ENCODE data around the gene NOL7. TPM values are rescaled to one million over a fixed set of nuclear protein-coding genes. Genes with fewer than 3 reads are reported as not detected.

Gene NOL7
- total and polyA plus RNA-seq, 2 of the 4 experiments (the other 2 are of a cell fraction) = 21.3 to 34.5 TPM

DNA sequence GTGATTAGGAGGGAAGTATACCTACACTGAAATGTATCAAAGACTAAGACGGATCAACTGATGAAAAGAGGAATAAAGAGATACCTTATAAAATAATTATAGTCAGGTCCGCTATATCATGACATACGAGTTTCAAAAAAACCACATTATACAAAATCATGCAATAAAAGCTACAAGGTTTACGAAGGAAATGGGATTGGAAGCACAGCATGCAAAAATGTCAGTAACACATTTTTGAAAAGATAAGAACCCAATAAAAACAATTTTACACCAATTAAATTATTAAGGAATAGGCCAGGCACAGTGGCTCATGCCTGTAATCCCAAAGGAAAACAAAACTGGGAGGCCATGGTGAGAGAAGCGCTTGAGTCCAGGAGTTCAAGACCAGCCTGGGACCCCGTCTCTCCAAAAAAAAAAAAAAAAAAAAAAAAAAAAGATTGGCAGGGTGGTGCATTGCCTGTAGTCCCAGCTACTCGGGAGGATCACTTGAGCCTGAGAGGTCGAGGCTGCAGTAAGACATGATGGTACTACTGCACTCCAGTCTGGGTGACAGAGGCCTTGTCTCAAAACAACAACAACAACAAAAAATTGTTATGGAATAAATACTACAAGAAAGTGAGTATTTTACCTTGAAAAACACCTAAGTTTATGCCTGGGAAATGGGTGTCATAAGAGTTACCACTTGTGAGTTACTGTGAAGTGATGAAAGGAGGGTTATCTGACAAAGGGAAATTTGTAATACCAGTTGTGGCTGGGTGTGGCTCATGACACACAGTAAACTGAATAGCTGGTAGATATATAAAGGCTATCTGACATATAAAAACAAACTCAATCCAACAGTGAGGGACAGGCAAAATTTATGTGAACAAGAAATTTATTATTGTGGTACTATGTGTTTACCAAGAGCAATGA lies 51.3 kb downstream of the NOL7 start:
- Histone ChIP-seq H4K20me1 (ENCODE audit: insufficient read depth, low read length) (peaks cover 50% of the 10 kb centered on the region), H4K91ac (ENCODE audit: insufficient read depth, low read depth, low read length) (no peak overlapping the region), H2AK5ac (ENCODE audit: low read depth, low read length) (no peak overlapping the region), H2BK20ac (ENCODE audit: low read depth, low read length) (no peak overlapping the region), H3K4ac (ENCODE audit: low read depth, low read length) (no peak overlapping the region; the same call in 1 of the 2 replicates), H3K4me1 (ENCODE audit: control insufficient read depth, insufficient read depth, low read length) (peaks cover 3% of the 10 kb centered on the region; the same call in 1 of the 2 replicates), H3K27ac (ENCODE audit: insufficient read depth, low read length) (no peak overlapping the region), H3K9me1 (ENCODE audit: insufficient read depth, low read length) (no peaks in the 10 kb centered on the region; the same call in 1 of the 2 replicates), H3K9me3 (ENCODE audit: control insufficient read depth, insufficient read depth, low read length) (no peaks in the 10 kb centered on the region), H3K56ac (ENCODE audit: extremely low read depth, insufficient read depth, low read length) (no peak overlapping the region), H3K27me3 (ENCODE audit: control insufficient read depth, insufficient read depth, low read length) (no peaks in the 10 kb centered on the region), H3K9ac (ENCODE audit: low read depth, low read length) (no peak overlapping the region), H3K14ac (replicated peaks; ENCODE audit: low read depth, low read length) (no peak overlapping the region), H3K36me3 (ENCODE audit: control insufficient read depth, insufficient read depth, low read length) (no peaks in the 10 kb centered on the region), H3K79me1 (ENCODE audit: low read depth in 1 of 2, low read length in 2 of 2) (peaks cover 21 to 59% of the 10 kb centered on the region in 2 experiments), H3K18ac (ENCODE audit: low read depth, low read length) (no peak overlapping the region), H2BK15ac (ENCODE audit: low read depth, low read length) (no peak overlapping the region), H3K4me3 (ENCODE audit: insufficient read depth, low read depth, low read length) (no peak overlapping the region), H2AFZ (replicated peaks; ENCODE audit: low read length, poor library complexity) (no peak overlapping the region), H2BK120ac (ENCODE audit: low read depth, low read length) (no peak overlapping the region), H4K5ac (ENCODE audit: low read depth, low read length) (no peak overlapping the region), H3K4me2 (ENCODE audit: low read depth, low read length) (no peak overlapping the region), H3K23ac (ENCODE audit: low read depth, low read length) (no peak overlapping the region), H2AK9ac (replicated peaks; ENCODE audit: low read depth, low read length, poor library complexity) (no peak overlapping the region), H4K8ac (ENCODE audit: low read depth in 2 of 2, low read length in 2 of 2) (no peak overlapping the region), H2BK5ac (ENCODE audit: low read depth, low read length, poor library complexity, severe bottlenecking) (no peak overlapping the region)
- no CpG with 5 or more reads among the region's 8 CpGs for WGBS, 2 experiments (ENCODE audit: extremely low coverage in 2 of 2, insufficient read length in 1 of 2)
- ChIA-PET POLR2A (ENCODE audit: unreplicated experiment) (no interaction called here), CTCF (no interaction called here)
- dilution Hi-C loops (cut with HindIII; ENCODE audit: low sequenced_read_pairs, unreplicated experiment) = no loop called here
- TF ChIP-seq POLR2A (IDR thresholded peaks at IDR 0.05; ENCODE audit: low read depth, low read length) (no peak), NFE2L2 (IDR thresholded peaks at IDR 0.05; ENCODE audit: low read depth, low read length) (no peak), BHLHE40 (IDR thresholded peaks at IDR 0.05; ENCODE audit: low read depth, low read length) (no peak), CHD1 (IDR thresholded peaks at IDR 0.05; ENCODE audit: low read depth, low read length) (no peak)
- TF ChIP-seq, protein P1, sequence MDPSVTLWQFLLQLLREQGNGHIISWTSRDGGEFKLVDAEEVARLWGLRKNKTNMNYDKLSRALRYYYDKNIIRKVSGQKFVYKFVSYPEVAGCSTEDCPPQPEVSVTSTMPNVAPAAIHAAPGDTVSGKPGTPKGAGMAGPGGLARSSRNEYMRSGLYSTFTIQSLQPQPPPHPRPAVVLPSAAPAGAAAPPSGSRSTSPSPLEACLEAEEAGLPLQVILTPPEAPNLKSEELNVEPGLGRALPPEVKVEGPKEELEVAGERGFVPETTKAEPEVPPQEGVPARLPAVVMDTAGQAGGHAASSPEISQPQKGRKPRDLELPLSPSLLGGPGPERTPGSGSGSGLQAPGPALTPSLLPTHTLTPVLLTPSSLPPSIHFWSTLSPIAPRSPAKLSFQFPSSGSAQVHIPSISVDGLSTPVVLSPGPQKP (IDR thresholded peaks at IDR 0.05; ENCODE audit: borderline replicate concordance, low read depth, low read length) = no peak
- TF ChIP-seq, protein P2, sequence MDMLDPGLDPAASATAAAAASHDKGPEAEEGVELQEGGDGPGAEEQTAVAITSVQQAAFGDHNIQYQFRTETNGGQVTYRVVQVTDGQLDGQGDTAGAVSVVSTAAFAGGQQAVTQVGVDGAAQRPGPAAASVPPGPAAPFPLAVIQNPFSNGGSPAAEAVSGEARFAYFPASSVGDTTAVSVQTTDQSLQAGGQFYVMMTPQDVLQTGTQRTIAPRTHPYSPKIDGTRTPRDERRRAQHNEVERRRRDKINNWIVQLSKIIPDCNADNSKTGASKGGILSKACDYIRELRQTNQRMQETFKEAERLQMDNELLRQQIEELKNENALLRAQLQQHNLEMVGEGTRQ (IDR thresholded peaks at IDR 0.05; ENCODE audit: low read depth, low read length) = no peak
- TF ChIP-seq, protein P3, sequence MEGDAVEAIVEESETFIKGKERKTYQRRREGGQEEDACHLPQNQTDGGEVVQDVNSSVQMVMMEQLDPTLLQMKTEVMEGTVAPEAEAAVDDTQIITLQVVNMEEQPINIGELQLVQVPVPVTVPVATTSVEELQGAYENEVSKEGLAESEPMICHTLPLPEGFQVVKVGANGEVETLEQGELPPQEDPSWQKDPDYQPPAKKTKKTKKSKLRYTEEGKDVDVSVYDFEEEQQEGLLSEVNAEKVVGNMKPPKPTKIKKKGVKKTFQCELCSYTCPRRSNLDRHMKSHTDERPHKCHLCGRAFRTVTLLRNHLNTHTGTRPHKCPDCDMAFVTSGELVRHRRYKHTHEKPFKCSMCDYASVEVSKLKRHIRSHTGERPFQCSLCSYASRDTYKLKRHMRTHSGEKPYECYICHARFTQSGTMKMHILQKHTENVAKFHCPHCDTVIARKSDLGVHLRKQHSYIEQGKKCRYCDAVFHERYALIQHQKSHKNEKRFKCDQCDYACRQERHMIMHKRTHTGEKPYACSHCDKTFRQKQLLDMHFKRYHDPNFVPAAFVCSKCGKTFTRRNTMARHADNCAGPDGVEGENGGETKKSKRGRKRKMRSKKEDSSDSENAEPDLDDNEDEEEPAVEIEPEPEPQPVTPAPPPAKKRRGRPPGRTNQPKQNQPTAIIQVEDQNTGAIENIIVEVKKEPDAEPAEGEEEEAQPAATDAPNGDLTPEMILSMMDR (conservative IDR thresholded peaks at IDR 0.05; ENCODE audit: low read depth, low read length) = no peak
- DNase-seq = no peak
- intact Hi-C loops (cut with micrococcal nuclease) = loop anchor here (5.0 kb wide), 1 partner anchor 34 kb away; no protein-coding TSS in a partner anchor
- no peak for ATAC-seq (ENCODE audit: low read depth)
- BruUV-seq (replicated peaks) = no TSS peak
- in situ Hi-C loops (cut with MboI; ENCODE audit: low sequenced_read_pairs) = no loop called here

Data from IMR-90 (cell line).